ENCODE data around the gene GARRE1. TPM values are rescaled to one million over a fixed set of nuclear protein-coding genes. Genes with fewer than 3 reads are reported as not detected.
"Not testable (repeated sequence)": the region's sequence is repeated elsewhere in the genome, so short reads cannot be mapped to it uniquely, and the experiment has no call there.

Gene GARRE1
- total RNA-seq, 1 donor from 2014 or later, result 69.8 TPM

- no peaks in the 10 kb centered on the region for H3K9me3 ChIP-seq (ENCODE audit: low read depth)
- H2AFZ ChIP-seq (replicated peaks), result no peak overlapping the region
- no peak overlapping the region for H3K27ac ChIP-seq
- H3K27me3 Mint-ChIP-seq (ENCODE audit: insufficient read depth, low read depth), result peaks cover 5% of the 10 kb centered on the region
- H3K4me2 ChIP-seq, result no peak overlapping the region
- no peaks in the 10 kb centered on the region for H3K79me2 ChIP-seq (ENCODE audit: low read depth)
- H3K4me3 ChIP-seq, result no peak overlapping the region
- H3K9ac ChIP-seq, result no peak overlapping the region
- no peaks in the 10 kb centered on the region for H3K27me3 ChIP-seq
- H3K36me3 Mint-ChIP-seq, result peaks cover 10% of the 10 kb centered on the region
- no peaks in the 10 kb centered on the region for H3K9me3 Mint-ChIP-seq
- DNase-seq (ENCODE audit: low spot score), result no peak
- H3K4me1 ChIP-seq, result no peaks in the 10 kb centered on the region
- peaks cover 15% of the 10 kb centered on the region for H3K4me1 Mint-ChIP-seq
- no peaks in the 10 kb centered on the region for H3K36me3 ChIP-seq
- H3F3A ChIP-seq (ENCODE audit: low read depth), result peaks cover 22% of the 10 kb centered on the region
- H3K27ac Mint-ChIP-seq, result peak overlapping the region; percentile 15
- no peaks in the 10 kb centered on the region for H4K20me1 ChIP-seq (ENCODE audit: low read depth)
- H3K4me3 Mint-ChIP-seq, result no peak overlapping the region
- TF ChIP-seq EZH2 (IDR thresholded peaks at IDR 0.05) (no peak), CTCF (IDR thresholded peaks at IDR 0.05) (no peak), EZH2phosphoT487 (IDR thresholded peaks at IDR 0.05) (no peak)
Measured at GRCh38 chr19:34237283-34237682, 17.1 kb upstream of the GARRE1 start.

- no peak overlapping the region for H2AFZ ChIP-seq (replicated peaks)
- no peak overlapping the region for H3K4me3 ChIP-seq
- H4K20me1 ChIP-seq (ENCODE audit: low read depth), result no peaks in the 10 kb centered on the region
- Mint-ChIP-seq H3K9me3 (no peaks in the 10 kb centered on the region), H3K4me3 (no peak overlapping the region), H3K36me3 (peaks cover 10% of the 10 kb centered on the region), H3K4me1 (peaks cover 9% of the 10 kb centered on the region), H3K27ac (no peak overlapping the region), H3K27me3 (ENCODE audit: insufficient read depth, low read depth) (peaks cover 5% of the 10 kb centered on the region)
- no peaks in the 10 kb centered on the region for H3K27me3 ChIP-seq
- H3K36me3 ChIP-seq, result no peaks in the 10 kb centered on the region
- DNase-seq (ENCODE audit: low spot score), result no peak
- no peaks in the 10 kb centered on the region for H3K9me3 ChIP-seq (ENCODE audit: low read depth)
- TF ChIP-seq EZH2 (IDR thresholded peaks at IDR 0.05) (no peak), CTCF (IDR thresholded peaks at IDR 0.05) (no peak), EZH2phosphoT487 (IDR thresholded peaks at IDR 0.05) (no peak)
- H3K27ac ChIP-seq, result no peak overlapping the region
- H3K4me2 ChIP-seq, result no peak overlapping the region
- H3F3A ChIP-seq (ENCODE audit: low read depth), result peaks cover 16% of the 10 kb centered on the region
- no peaks in the 10 kb centered on the region for H3K79me2 ChIP-seq (ENCODE audit: low read depth)
- H3K9ac ChIP-seq, result no peak overlapping the region
- no peaks in the 10 kb centered on the region for H3K4me1 ChIP-seq
Measured at GRCh38 chr19:34237939-34238338, 16.4 kb upstream of the GARRE1 start.

GRCh38 chr19:34241513-34242337 is 12.6 kb upstream of the GARRE1 start:
- Mint-ChIP-seq H3K4me3 (no peak overlapping the region), H3K9me3 (no peaks in the 10 kb centered on the region), H3K36me3 (peaks cover 6% of the 10 kb centered on the region), H3K27me3 (ENCODE audit: insufficient read depth, low read depth) (peaks cover 2% of the 10 kb centered on the region), H3K27ac (no peak overlapping the region), H3K4me1 (peaks cover 8% of the 10 kb centered on the region)
- Histone ChIP-seq H3K27ac (no peak overlapping the region), H3K36me3 (no peaks in the 10 kb centered on the region), H3K9me3 (ENCODE audit: low read depth) (no peaks in the 10 kb centered on the region), H2AFZ (replicated peaks) (no peak overlapping the region), H3K4me2 (no peak overlapping the region), H3K9ac (no peak overlapping the region), H3F3A (ENCODE audit: low read depth) (peaks cover 12% of the 10 kb centered on the region), H3K27me3 (no peaks in the 10 kb centered on the region), H3K4me3 (no peak overlapping the region), H3K4me1 (peaks cover 5% of the 10 kb centered on the region), H4K20me1 (ENCODE audit: low read depth) (no peaks in the 10 kb centered on the region), H3K79me2 (ENCODE audit: low read depth) (no peaks in the 10 kb centered on the region)
- DNase-seq (ENCODE audit: low spot score), result peak; percentile 78
- TF ChIP-seq EZH2phosphoT487 (IDR thresholded peaks at IDR 0.05), result no peak
- peak; percentile 71 for TF ChIP-seq CTCF (IDR thresholded peaks at IDR 0.05)

GRCh38 chr19:34243138-34243875 is 11.0 kb upstream of the GARRE1 start:
- H3K4me2 ChIP-seq; H3K4me3 Mint-ChIP-seq; H3K27me3 ChIP-seq; H4K20me1 ChIP-seq (ENCODE audit: low read depth); H3K36me3 ChIP-seq; H3K9me3 ChIP-seq (ENCODE audit: low read depth); H2AFZ ChIP-seq (replicated peaks); H3K79me2 ChIP-seq (ENCODE audit: low read depth); H3K27ac Mint-ChIP-seq; DNase-seq (ENCODE audit: low spot score); H3K27ac ChIP-seq; H3K9ac ChIP-seq; H3K27me3 Mint-ChIP-seq (ENCODE audit: insufficient read depth, low read depth); H3K4me1 ChIP-seq; H3K36me3 Mint-ChIP-seq; H3K9me3 Mint-ChIP-seq; H3K4me3 ChIP-seq: not testable (repeated sequence)
- H3F3A ChIP-seq (ENCODE audit: low read depth), result peaks cover 12% of the 10 kb centered on the region
- H3K4me1 Mint-ChIP-seq, result peaks cover 14% of the 10 kb centered on the region
